Stimulated activated effector memory CD8-positive, alpha-beta T cell treated with anti-CD3 and anti-CD28 coated beads, Interleukin-12 subunit alpha, Interleukin-12 subunit beta, amount 100 ng/mL, for 72 hours (primary cell): ENCODE data around the gene PHF21A.
A peak's percentile ranks its signal among the peaks of the same experiment; 100 is the strongest.

ENCODE experiments used
- ATAC-seq: fragments of 150-1000 bp; cut with Tn5 transposase; 2 replicates; pipeline ENCODE4 v1.10.0; 2021
- DNase-seq, 2 donors: peaks; one replicate each; pipeline ENCODE4 v3.0.0; 2021 to 2022; ENCODE audit warnings: low spot score in 2 of 2
- H3K27ac Mint-ChIP-seq: one replicate; pipeline ENCODE4 v1.8.0; 2022; ENCODE audit warnings: mild to moderate bottlenecking, mixed read lengths
- H3K36me3 Mint-ChIP-seq: one replicate; pipeline ENCODE4 v1.8.0; 2022; ENCODE audit warnings: mild to moderate bottlenecking, mixed read lengths
- H3K4me1 Mint-ChIP-seq: one replicate; pipeline ENCODE4 v1.8.0; 2022; ENCODE audit warnings: mixed read lengths
- H3K4me3 Mint-ChIP-seq: one replicate; pipeline ENCODE4 v1.8.0; 2022; ENCODE audit warnings: mild to moderate bottlenecking, mixed read lengths
- H3K9me3 Mint-ChIP-seq: one replicate; pipeline ENCODE4 v1.8.0; 2022; ENCODE audit warnings: mixed read lengths

PHF21A gene

GRCh38 chr11:46112961-46113607 lies 8.2 kb downstream of the PHF21A start:
- no peak for DNase-seq
- Mint-ChIP-seq H3K4me3 (no peak overlapping the region), H3K36me3 (no peaks in the 10 kb centered on the region), H3K27ac (no peak overlapping the region), H3K4me1 (peaks cover 32% of the 10 kb centered on the region), H3K9me3 (no peaks in the 10 kb centered on the region)
- ATAC-seq, result peak; percentile 94

- Mint-ChIP-seq H3K9me3 (no peaks in the 10 kb centered on the region), H3K36me3 (no peaks in the 10 kb centered on the region), H3K4me3 (no peak overlapping the region), H3K27ac (no peak overlapping the region), H3K4me1 (peaks cover 23% of the 10 kb centered on the region)
- DNase-seq (no peak), ATAC-seq (no peak)
Observed at GRCh38 chr11:46108751-46109150, 12.5 kb downstream of the PHF21A start.

- Mint-ChIP-seq H3K9me3 (no peaks in the 10 kb centered on the region), H3K4me1 (peaks cover 23% of the 10 kb centered on the region), H3K4me3 (no peak overlapping the region), H3K36me3 (no peaks in the 10 kb centered on the region), H3K27ac (no peak overlapping the region)
- DNase-seq, result no peak
- no peak for ATAC-seq
Observed at GRCh38 chr11:46107780-46108179, 13.5 kb downstream of the PHF21A start.

- Mint-ChIP-seq H3K9me3 (no peaks in the 10 kb centered on the region), H3K4me3 (no peak overlapping the region), H3K36me3 (no peaks in the 10 kb centered on the region), H3K4me1 (peaks cover 27% of the 10 kb centered on the region), H3K27ac (no peak overlapping the region)
- DNase-seq, result no peak
- no peak for ATAC-seq
Observed at GRCh38 chr11:46107408-46107718, 13.9 kb downstream of the PHF21A start.

- DNase-seq, result no peak
- H3K36me3 Mint-ChIP-seq, result no peaks in the 10 kb centered on the region
- no peak overlapping the region for H3K4me3 Mint-ChIP-seq
- ATAC-seq, result no peak
- H3K4me1 Mint-ChIP-seq, result peaks cover 27% of the 10 kb centered on the region
- no peak overlapping the region for H3K27ac Mint-ChIP-seq
- H3K9me3 Mint-ChIP-seq, result no peaks in the 10 kb centered on the region
Observed at GRCh38 chr11:46106530-46107407, 14.5 kb downstream of the PHF21A start.

DNA sequence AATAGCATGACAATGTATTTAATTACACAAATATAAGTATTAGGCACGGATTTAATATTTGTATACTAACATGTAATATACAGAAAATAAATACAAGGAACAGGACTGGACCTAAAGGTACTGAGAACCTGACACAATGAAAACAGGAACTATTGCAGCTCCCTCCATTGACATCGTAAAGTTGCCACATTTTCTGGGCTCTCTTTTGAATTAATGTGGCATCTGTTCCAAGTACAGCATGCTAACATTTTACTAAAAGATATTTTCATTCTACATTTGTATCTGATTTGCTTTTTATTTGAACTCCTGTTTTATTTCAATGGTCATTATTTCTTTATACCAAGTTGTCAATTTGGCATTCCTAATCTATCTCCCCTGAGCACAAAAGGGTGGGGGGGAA lies 15.3 kb downstream of the PHF21A start:
- H3K27ac Mint-ChIP-seq, result no peak overlapping the region
- ATAC-seq (no peak), DNase-seq (no peak)
- H3K36me3 Mint-ChIP-seq, result no peaks in the 10 kb centered on the region
- peaks cover 30% of the 10 kb centered on the region for H3K4me1 Mint-ChIP-seq
- no peak overlapping the region for H3K4me3 Mint-ChIP-seq
- H3K9me3 Mint-ChIP-seq, result no peaks in the 10 kb centered on the region

DNA sequence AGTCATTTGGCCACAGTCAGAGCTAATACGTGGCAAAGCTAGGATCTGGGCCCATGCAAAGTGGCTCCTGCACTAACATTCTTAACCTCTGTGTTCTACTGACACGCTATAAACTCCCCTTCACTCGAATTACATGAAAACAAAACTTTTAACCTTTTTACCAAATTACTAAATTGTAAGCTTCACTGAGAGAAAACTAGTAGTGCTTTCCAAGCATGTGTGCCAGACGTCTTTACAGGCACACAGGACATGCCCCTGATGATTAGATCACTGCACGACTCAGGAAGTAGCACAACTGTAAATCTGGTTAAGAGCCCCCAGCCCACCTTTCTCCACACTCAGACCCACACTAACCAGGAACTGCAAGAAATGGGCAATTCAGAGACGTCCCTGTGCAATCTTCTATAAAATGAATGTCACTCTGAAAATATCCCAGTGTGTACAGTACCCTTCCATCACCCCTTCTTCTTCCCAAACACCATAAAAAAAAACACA lies 16.1 kb downstream of the PHF21A start:
- no peak for DNase-seq
- H3K36me3 Mint-ChIP-seq, result no peaks in the 10 kb centered on the region
- H3K4me3 Mint-ChIP-seq, result no peak overlapping the region
- ATAC-seq, result no peak
- peaks cover 36% of the 10 kb centered on the region for H3K4me1 Mint-ChIP-seq
- H3K9me3 Mint-ChIP-seq, result no peaks in the 10 kb centered on the region
- peak overlapping the region; percentile 69 for H3K27ac Mint-ChIP-seq

DNA sequence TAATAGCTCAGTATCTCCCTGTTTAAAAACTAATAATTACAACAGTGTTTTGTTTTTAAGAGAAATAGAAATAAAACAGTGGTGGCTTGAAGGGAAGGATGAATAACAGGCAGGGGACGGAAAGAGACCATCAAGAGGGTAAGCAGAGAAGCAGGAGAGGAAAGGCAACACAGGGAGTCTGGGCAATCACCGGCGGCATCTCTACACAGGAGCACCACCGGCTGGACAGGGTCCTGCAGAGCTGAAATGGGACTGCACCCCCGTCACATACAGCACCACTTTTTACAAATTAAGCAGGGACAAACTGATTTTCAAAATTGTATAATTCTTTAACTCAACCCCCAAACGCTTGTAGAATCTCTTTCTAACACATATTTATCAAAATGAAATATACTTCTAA lies 18.4 kb downstream of the PHF21A start:
- Mint-ChIP-seq H3K36me3 (no peaks in the 10 kb centered on the region), H3K27ac (no peak overlapping the region), H3K4me1 (peaks cover 48% of the 10 kb centered on the region), H3K9me3 (no peaks in the 10 kb centered on the region), H3K4me3 (no peak overlapping the region)
- no peak for DNase-seq
- ATAC-seq, result no peak

DNA sequence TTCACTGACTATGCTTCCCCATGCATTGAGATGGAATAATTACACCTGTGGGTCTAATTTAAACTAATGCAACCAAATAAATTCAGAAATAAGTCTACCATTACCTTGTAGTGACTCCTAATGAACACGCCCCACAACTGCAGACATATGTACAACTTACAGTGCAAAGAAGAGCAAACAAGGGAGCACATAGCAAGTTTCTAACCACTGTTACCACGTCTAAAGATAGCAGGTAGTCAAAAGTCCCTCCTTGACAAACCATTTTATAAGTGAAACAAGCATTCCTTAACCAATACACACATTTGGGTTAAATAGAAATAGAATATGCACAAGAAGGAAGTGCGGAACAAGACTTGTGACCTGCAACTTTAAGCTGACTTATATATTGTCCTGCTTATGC lies 20.6 kb downstream of the PHF21A start:
- Mint-ChIP-seq H3K4me1 (peaks cover 57% of the 10 kb centered on the region), H3K27ac (no peak overlapping the region), H3K4me3 (peak overlapping the region; percentile 41), H3K36me3 (no peaks in the 10 kb centered on the region), H3K9me3 (no peaks in the 10 kb centered on the region)
- DNase-seq (no peak), ATAC-seq (peak; percentile 52)

- Mint-ChIP-seq H3K4me3 (peak overlapping the region; percentile 41), H3K4me1 (peaks cover 49% of the 10 kb centered on the region), H3K27ac (peak overlapping the region; percentile 75), H3K36me3 (no peaks in the 10 kb centered on the region), H3K9me3 (no peaks in the 10 kb centered on the region)
- ATAC-seq, result no peak
- no peak for DNase-seq
Observed at GRCh38 chr11:46099963-46100316, 21.3 kb downstream of the PHF21A start.

DNA sequence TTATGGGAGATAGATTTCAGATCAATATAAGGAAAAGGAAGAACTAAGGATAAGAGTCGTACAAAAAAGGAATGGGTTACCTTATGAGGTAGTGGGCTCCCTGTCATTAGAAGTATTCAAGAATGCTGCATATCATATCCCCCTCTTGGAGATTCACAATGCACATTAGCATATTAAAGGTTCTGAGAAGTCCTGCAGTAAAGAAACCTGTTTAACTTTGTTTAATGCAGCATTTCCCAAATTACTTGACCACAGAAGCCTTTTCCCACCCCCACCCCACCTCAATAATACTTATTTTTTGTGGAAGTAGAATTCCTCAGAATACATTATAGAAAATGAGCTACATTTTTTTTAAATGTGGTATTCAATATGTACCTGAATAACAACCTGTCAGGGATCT lies 30.9 kb downstream of the PHF21A start:
- DNase-seq (no peak), ATAC-seq (no peak)
- Mint-ChIP-seq H3K9me3 (no peaks in the 10 kb centered on the region), H3K4me1 (no peaks in the 10 kb centered on the region), H3K36me3 (peaks cover 54% of the 10 kb centered on the region), H3K27ac (no peak overlapping the region), H3K4me3 (no peak overlapping the region)

DNA sequence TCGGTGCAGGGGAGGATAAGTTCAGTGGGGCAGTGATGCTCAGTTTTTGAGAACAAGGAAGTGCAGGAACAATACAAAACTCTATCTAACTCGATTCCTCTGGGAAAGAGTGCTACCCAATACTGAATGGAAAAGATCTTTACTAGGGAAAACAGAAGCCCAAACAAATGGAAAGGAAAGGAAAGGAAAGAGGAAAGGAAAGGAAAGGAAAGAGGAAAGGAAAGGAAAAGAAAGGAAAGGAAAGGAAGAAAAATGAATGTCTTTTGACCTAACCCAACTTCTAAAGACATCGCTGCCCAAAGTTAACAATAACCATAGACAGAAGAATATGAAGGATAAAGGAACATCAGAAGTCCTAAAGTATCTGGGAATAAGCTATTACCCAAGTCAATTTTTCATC lies 41.6 kb downstream of the PHF21A start:
- Mint-ChIP-seq H3K4me3 (no peak overlapping the region), H3K4me1 (peaks cover 12% of the 10 kb centered on the region), H3K9me3 (no peaks in the 10 kb centered on the region), H3K27ac (no peak overlapping the region), H3K36me3 (peaks cover 88% of the 10 kb centered on the region)
- DNase-seq (no peak), ATAC-seq (no peak)

- H3K4me1 Mint-ChIP-seq, result peaks cover 20% of the 10 kb centered on the region
- no peak for DNase-seq
- H3K9me3 Mint-ChIP-seq, result no peaks in the 10 kb centered on the region
- H3K27ac Mint-ChIP-seq, result no peak overlapping the region
- peaks cover 83% of the 10 kb centered on the region for H3K36me3 Mint-ChIP-seq
- no peak overlapping the region for H3K4me3 Mint-ChIP-seq
- no peak for ATAC-seq
Observed at GRCh38 chr11:46075928-46076327, 45.3 kb downstream of the PHF21A start.

GRCh38 chr11:46075168-46075567 lies 46.1 kb downstream of the PHF21A start:
- Mint-ChIP-seq H3K9me3 (no peaks in the 10 kb centered on the region), H3K36me3 (peaks cover 75% of the 10 kb centered on the region), H3K4me1 (peaks cover 20% of the 10 kb centered on the region), H3K27ac (no peak overlapping the region), H3K4me3 (no peak overlapping the region)
- ATAC-seq (peak; percentile 89), DNase-seq (peak in 1 of 2 donors; percentile 49)

DNA sequence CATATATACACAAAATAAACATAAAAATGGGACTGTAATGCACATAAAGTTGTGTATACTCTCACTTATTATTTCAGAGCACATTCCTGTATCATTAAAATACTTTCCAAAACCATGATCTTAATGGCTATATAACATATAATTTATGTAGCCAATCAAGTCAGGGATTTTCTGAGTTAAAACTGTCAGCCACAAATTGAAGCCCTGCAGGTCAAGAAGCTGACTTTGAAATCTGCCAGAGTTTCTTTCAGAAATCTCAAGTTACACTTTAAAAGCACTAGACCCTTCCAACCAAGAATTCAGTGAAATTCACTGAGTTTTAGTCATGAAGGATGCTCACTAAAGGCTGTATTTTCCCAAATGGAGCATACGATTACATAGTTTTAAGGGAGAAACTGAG lies 47.6 kb downstream of the PHF21A start:
- peaks cover 70% of the 10 kb centered on the region for H3K36me3 Mint-ChIP-seq

More for the DNA sequence above, 47.6 kb downstream of the PHF21A start:
- Mint-ChIP-seq H3K27ac (no peak overlapping the region), H3K4me3 (no peak overlapping the region), H3K4me1 (peaks cover 20% of the 10 kb centered on the region), H3K9me3 (no peaks in the 10 kb centered on the region)
- no peak for DNase-seq
- no peak for ATAC-seq
